Liver (tissue), 3 donors: ENCODE data around the gene METTL23.

Source experiments
- GABPA ChIP-seq, 2 donors: IDR thresholded peaks in 1 of 2; conservative IDR thresholded peaks in 1 of 2; 2 replicates each; pipeline ENCODE4 v1.6.1; 2016; ENCODE audit warnings: antibody characterized with exemption in 2 of 2, mild to moderate bottlenecking in 1 of 2, moderate library complexity in 1 of 2
- NR2F2 ChIP-seq: IDR thresholded peaks from 2 replicates; pipeline ENCODE4 v1.6.1; 2016; ENCODE audit warnings: antibody characterized with exemption
- RAD21 ChIP-seq, 2 donors: IDR thresholded peaks; 2 replicates each; pipeline ENCODE4 v1.6.1; 2016; ENCODE audit warnings: antibody characterized with exemption in 2 of 2, mild to moderate bottlenecking in 2 of 2
- RXRA ChIP-seq, 2 donors: IDR thresholded peaks; 2 replicates each; pipeline ENCODE4 v1.6.1; 2017 to 2018; ENCODE audit warnings: antibody characterized with exemption in 2 of 2, mild to moderate bottlenecking in 1 of 2
- SP1 ChIP-seq: IDR thresholded peaks from 2 replicates; pipeline ENCODE4 v1.6.1; 2018; ENCODE audit warnings: antibody characterized with exemption, mild to moderate bottlenecking
- TAF1 ChIP-seq: conservative IDR thresholded peaks from 2 replicates; pipeline ENCODE4 v1.6.1; 2016; ENCODE audit warnings: antibody characterized with exemption, mild to moderate bottlenecking
- YY1 ChIP-seq: IDR thresholded peaks from 2 replicates; pipeline ENCODE4 v1.6.1; 2016; ENCODE audit warnings: antibody characterized with exemption, mild to moderate bottlenecking
- TF ChIP-seq, protein P1 (sequence below): fragments of 150-350 bp; IDR thresholded peaks from 2 replicates; pipeline ENCODE4 v1.5.1; 2017; ENCODE audit warnings: improper control_type of control experiment, low read depth, low read length; ENCODE audit not compliant: missing input control
- TF ChIP-seq, protein P2 (sequence below): IDR thresholded peaks from 2 replicates; pipeline ENCODE4 v1.6.1; 2016; ENCODE audit warnings: antibody characterized with exemption, mild to moderate bottlenecking
- TF ChIP-seq, protein P3 (sequence below): IDR thresholded peaks from 2 replicates; pipeline ENCODE4 v1.6.1; 2016; ENCODE audit warnings: antibody characterized with exemption
- TF ChIP-seq, protein P4 (sequence below): IDR thresholded peaks from 2 replicates; pipeline ENCODE4 v1.6.1; 2016; ENCODE audit warnings: antibody characterized with exemption
- TF ChIP-seq, protein P5 (sequence below): IDR thresholded peaks from 2 replicates; pipeline ENCODE4 v1.6.1; 2016; ENCODE audit warnings: antibody characterized with exemption
- donor health status: healthy.
- donor health status: healthy.

DNA sequence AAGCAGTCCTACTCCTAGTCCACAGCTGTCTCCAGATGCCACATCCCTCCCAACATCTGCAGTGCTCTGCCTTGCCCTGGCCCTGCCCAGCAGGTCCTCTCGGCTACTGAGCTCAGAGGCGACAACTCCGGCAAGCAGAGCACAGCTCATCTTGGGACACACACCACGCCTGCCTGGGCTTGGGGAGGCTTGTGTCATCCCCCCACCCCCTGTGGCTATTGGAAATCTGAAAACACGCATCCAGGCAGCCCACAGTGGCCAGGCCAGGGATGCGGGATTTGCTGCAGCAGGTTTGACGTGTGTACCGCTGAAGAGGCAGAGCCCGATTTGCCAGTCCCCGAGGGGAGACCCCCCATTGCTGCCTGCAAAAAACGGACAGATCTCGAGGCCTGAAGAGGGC, 41.3 kb upstream of the METTL23 start:
- TF ChIP-seq, protein P1, sequence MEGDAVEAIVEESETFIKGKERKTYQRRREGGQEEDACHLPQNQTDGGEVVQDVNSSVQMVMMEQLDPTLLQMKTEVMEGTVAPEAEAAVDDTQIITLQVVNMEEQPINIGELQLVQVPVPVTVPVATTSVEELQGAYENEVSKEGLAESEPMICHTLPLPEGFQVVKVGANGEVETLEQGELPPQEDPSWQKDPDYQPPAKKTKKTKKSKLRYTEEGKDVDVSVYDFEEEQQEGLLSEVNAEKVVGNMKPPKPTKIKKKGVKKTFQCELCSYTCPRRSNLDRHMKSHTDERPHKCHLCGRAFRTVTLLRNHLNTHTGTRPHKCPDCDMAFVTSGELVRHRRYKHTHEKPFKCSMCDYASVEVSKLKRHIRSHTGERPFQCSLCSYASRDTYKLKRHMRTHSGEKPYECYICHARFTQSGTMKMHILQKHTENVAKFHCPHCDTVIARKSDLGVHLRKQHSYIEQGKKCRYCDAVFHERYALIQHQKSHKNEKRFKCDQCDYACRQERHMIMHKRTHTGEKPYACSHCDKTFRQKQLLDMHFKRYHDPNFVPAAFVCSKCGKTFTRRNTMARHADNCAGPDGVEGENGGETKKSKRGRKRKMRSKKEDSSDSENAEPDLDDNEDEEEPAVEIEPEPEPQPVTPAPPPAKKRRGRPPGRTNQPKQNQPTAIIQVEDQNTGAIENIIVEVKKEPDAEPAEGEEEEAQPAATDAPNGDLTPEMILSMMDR: no peak
- TF ChIP-seq, protein P2, sequence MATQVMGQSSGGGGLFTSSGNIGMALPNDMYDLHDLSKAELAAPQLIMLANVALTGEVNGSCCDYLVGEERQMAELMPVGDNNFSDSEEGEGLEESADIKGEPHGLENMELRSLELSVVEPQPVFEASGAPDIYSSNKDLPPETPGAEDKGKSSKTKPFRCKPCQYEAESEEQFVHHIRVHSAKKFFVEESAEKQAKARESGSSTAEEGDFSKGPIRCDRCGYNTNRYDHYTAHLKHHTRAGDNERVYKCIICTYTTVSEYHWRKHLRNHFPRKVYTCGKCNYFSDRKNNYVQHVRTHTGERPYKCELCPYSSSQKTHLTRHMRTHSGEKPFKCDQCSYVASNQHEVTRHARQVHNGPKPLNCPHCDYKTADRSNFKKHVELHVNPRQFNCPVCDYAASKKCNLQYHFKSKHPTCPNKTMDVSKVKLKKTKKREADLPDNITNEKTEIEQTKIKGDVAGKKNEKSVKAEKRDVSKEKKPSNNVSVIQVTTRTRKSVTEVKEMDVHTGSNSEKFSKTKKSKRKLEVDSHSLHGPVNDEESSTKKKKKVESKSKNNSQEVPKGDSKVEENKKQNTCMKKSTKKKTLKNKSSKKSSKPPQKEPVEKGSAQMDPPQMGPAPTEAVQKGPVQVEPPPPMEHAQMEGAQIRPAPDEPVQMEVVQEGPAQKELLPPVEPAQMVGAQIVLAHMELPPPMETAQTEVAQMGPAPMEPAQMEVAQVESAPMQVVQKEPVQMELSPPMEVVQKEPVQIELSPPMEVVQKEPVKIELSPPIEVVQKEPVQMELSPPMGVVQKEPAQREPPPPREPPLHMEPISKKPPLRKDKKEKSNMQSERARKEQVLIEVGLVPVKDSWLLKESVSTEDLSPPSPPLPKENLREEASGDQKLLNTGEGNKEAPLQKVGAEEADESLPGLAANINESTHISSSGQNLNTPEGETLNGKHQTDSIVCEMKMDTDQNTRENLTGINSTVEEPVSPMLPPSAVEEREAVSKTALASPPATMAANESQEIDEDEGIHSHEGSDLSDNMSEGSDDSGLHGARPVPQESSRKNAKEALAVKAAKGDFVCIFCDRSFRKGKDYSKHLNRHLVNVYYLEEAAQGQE: no peak
- no peak for TF ChIP-seq RAD21 (IDR thresholded peaks at IDR 0.05)
- TF ChIP-seq, protein P3, sequence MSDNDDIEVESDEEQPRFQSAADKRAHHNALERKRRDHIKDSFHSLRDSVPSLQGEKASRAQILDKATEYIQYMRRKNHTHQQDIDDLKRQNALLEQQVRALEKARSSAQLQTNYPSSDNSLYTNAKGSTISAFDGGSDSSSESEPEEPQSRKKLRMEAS: no peak
- TF ChIP-seq GABPA (IDR thresholded peaks at IDR 0.05 in 1 of 2, conservative IDR thresholded peaks at IDR 0.05 in 1 of 2): no peak
- no peak for TF ChIP-seq TAF1
- no peak for TF ChIP-seq YY1
- TF ChIP-seq NR2F2: no peak
- TF ChIP-seq SP1: no peak
- TF ChIP-seq, protein P4, sequence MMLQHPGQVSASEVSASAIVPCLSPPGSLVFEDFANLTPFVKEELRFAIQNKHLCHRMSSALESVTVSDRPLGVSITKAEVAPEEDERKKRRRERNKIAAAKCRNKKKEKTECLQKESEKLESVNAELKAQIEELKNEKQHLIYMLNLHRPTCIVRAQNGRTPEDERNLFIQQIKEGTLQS: no peak
- TF ChIP-seq, protein P5, sequence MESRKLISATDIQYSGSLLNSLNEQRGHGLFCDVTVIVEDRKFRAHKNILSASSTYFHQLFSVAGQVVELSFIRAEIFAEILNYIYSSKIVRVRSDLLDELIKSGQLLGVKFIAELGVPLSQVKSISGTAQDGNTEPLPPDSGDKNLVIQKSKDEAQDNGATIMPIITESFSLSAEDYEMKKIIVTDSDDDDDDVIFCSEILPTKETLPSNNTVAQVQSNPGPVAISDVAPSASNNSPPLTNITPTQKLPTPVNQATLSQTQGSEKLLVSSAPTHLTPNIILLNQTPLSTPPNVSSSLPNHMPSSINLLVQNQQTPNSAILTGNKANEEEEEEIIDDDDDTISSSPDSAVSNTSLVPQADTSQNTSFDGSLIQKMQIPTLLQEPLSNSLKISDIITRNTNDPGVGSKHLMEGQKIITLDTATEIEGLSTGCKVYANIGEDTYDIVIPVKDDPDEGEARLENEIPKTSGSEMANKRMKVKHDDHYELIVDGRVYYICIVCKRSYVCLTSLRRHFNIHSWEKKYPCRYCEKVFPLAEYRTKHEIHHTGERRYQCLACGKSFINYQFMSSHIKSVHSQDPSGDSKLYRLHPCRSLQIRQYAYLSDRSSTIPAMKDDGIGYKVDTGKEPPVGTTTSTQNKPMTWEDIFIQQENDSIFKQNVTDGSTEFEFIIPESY: no peak
- no peak for TF ChIP-seq RXRA (IDR thresholded peaks at IDR 0.05)
